Superior temporal gyrus (tissue), 1 donor: ENCODE measurements around the gene TRIL.

Source experiments
- DNase-seq: peaks from one replicate; pipeline ENCODE4 v3.0.0-alpha.2; 2016; ENCODE audit errors: extremely low spot score

The TRIL gene

DNA sequence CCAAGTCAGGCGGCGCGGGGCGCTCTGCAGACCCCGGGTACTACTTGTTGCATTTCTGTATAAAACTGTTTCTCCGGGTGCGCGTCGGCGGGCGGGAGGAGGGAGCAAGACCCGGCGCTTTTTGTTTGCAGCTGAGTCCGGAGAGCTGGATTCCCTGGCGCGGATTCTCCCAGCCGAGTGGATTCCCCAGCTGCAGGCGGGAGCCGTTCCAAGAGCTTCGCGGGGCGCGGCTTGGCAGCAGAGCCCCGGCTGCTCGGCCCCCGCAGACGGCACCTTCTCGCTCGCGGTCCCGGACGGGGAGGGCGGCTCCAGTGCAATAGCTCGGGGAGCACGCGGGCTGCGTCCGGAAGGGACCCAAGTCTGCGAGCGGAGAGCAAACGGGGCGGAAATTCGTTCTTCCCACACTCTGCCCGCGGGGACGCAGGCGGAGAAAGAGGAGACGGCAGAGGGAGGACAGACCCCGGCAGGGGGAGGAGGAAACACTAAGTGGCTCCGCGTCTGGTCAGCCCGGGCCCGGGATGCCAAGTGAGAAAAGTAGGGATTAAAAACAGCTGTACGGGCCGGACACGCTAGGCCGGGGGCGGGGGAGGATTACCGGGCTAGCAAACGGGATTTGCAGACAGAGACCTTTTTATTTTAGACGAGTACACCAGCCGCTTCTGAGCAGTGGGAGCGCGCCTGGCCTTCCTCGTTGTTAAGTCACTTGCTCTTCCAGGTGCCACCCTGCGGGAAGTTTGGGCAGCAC lies at the start of gene TRIL:
Gene TRIL (minus strand): TSS at position 96 of the 745 bp plus-strand sequence. CDS start 284 bp downstream, outside the sequence.
- DNase-seq = peak; percentile 60

- no peak for DNase-seq
Measured at GRCh38 chr7:29007127-29007526, 49.0 kb upstream of the TRIL start.

GRCh38 chr7:29005829-29006228 lies 47.7 kb upstream of the TRIL start:
- no peak for DNase-seq

GRCh38 chr7:29005406-29005805 lies 47.3 kb upstream of the TRIL start:
- DNase-seq = no peak

- DNase-seq = no peak
Measured at GRCh38 chr7:29003703-29004102, 45.6 kb upstream of the TRIL start.

DNA sequence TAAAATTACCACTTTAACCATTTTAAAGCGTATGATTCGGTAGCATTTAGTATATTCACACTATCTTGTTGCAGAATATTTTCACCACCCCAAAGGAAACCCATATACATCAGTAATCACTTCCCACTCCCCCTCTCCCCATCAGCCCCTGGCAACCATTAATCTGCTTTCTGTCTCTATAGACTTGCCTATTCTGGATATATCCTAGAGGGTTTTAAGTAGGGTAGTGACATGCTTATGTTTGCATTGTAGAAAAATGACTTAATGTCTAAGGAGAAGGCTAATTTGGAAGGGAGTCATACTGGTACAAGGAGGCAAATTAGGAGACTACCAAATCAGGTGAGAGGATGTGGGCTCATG lies 42.6 kb upstream of the TRIL start:
- DNase-seq = no peak

DNA sequence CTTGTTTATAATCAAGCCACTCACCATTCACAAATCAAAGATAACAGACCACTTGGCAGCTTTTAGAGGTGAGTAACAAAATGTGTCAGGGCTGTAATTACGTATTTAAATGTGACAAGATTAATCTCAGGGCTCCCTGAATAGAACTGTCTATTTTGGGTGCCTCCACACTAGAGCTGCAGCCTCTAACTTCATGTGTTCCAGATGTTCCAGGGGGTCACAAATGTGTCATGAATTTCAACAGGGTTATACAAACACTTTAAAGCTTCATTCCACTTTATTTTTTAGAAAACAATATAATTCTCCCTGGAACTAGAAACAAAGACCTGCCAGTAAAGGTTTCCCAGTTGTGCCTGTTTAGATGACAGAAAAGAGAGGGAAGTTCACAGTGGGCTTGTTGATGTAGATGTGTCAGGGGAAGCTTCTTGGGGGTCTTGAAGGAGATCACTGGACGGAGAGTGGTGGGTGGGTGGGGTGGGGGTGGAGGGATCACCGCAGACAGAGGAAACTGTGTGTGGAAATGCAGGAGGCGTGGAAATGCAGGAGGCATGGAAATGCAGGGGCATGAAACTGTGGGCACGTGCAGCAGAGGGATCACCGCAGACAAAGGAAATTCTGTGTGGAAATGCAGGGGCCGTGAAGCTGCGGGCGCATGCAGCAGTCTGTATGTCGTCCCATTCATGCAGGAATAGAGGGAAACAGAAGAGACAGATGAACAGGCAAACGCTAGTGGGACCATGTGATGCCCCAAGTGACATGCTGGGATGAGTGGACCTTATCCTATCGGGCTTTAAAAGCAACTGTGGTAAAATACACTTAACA lies 42.0 kb upstream of the TRIL start:
- DNase-seq = no peak

GRCh38 chr7:28999427-28999826 lies 41.3 kb upstream of the TRIL start:
- no peak for DNase-seq

DNA sequence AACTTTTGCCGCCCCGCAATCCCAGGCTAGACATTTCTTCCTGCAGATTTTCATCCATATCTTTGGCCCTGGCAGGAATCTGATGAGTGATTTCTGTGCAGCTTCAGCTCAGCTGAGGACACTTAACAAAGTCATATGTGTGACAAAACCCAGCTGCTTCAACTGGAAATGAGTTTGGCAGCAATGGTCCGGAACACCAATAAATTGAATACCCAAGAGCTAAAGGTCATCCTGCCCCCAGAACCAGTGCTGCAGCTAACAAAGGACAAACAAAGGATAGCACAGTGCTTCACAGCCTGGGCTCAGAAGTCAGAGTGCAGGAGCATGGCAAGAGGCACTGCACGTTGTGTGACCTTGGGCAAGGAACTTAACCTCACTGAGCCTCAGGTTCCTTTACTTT lies 40.0 kb upstream of the TRIL start:
- DNase-seq = no peak

GRCh38 chr7:28996836-28997235 lies 38.7 kb upstream of the TRIL start:
- no peak for DNase-seq

GRCh38 chr7:28993371-28993770 lies 35.2 kb upstream of the TRIL start:
- DNase-seq = no peak

DNA sequence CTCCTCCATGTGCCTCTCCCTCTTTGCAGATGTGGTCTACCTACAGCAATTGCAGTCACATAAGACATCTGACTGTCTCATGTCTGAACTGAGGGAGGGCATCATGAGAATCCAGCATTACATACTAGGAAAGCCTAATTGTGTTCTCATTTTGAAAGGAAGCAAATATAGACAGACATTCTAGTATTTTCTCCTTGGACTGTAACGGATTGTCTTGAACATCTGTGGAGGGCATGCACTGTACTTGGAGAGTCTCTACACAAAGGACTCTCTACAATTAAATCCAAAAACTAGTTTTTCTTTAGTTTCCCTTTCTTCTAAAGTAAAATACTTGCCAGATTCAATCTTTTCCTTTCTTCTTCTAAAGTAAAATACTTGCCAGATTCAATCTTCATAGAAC lies 34.7 kb upstream of the TRIL start:
- no peak for DNase-seq

DNA sequence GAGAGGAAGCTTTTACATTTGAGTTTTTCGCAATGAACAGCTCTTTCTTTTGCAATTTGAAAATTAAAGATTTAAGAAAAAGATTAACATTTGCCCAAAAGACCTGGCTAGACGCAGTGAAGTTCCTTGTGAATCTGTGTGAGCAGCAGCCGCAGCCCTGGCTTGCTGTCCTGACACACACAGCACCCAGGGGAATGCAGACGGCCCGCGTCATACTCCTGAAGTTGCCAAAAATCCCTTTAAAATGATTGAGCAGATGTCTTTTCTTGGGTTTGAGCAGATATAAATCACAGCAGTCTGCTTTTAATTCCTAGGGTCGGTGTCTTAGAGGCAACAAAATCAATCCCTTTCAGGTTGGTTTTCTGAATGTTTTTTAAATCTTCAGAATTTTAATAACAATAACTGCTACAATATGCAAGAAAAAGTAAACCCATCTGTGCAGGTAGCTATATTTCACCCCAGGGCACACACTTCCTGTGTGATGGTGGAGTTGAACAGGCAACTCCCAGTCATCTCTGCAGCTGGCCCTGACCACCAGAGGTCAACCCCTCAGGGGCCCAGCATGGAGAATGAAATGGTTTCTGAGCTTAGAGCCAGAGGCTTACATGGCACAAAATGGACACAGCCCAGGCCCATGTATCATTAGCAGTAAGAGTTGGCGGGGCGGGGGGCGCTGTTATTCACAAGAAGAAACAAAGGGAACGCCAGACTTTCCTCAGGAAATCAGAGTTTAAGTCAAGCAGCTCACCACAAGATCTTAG lies 32.2 kb upstream of the TRIL start:
- no peak for DNase-seq

DNA sequence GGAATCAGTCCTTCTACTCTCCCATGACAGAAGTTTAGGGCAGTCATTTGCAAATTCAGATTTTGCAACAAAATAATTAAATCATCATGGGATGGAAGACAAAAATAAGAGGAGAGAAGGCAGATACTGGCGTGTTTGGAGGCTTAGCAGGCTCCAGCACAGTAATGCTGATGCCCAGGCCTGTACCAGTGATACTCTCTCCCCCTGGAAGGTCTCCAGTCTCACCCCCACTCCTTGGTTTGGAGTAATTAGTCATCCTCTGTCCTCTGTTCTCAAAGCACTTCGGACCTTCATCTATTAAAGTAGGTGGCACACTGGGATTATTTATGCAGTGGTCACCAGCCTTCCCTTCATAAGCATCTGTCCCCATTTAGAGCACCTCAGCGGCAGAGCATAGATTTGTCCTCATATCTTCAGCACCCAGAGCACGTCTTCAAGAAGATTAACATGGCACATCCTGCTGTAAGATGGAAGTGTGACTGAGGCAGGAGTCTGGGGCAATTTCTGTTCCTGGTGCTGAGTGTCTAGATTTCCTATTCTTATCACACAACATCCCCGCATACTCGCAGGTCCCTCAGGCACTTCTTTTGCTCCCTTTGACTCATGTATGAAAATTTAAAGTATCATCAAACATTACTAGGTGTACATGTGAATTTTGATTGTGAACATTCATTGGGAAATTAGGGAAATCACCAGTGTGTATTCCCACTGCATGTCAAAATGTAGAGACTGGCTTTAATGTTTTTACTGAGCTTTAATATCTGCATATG lies 31.3 kb upstream of the TRIL start:
- no peak for DNase-seq

- no peak for DNase-seq
Measured at GRCh38 chr7:28988810-28989209, 30.7 kb upstream of the TRIL start.

GRCh38 chr7:28988091-28988490 lies 30.0 kb upstream of the TRIL start:
- DNase-seq = no peak

DNA sequence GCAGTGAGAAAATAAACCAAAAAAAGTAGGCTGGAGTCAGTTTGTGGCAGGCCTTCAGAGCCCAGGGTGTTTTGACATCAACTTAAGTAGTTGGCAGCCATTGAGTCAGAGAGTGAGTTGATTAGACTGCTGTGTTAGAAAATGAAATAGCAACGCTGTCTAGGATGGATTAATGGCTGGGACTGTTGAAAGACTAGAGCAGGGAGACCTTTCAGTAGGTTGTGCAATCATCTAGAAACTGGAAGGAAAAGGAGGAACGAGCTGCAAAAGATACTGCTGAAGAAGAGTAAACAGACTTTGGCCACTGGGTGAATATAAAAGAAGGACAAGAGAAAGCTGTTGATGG lies 28.6 kb upstream of the TRIL start:
- DNase-seq = no peak

DNA sequence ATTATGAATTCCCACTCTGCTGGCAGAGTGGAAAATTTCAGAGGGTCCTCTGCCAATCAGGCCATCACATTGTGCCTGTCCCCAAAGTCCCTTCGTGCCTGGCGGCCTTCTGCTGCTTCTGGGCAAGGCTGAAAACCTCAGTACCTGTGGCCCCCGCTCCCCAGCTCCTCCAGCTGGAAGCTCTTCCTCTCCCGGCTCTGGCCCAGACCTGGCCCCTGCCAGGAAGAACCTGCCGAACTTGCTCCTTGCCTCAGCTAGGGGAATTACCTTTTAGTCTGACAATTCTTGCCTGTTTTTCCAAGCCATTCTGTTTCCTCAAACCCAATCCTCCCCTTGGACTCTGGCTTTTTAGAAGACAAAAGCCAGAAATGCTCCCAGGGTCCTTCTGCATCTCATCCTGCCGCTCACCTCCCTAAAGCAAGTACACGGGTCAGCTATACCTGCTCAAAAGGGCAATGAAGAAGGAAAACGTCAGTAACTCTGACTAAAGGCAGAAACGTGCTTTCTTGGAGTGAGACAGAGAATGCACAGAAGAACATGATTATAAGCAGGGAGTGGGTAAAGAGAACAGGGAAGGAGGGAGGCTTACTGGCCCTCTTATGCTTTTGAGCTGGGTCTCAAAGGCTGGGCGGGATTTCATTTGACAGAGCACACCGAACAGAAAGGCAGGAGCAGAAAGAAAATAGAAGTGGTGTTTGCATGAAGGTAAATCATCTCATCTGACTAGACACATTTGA lies 28.1 kb upstream of the TRIL start:
- no peak for DNase-seq

- DNase-seq = peak; percentile 59
Measured at GRCh38 chr7:28984631-28985030, 26.5 kb upstream of the TRIL start.

DNA sequence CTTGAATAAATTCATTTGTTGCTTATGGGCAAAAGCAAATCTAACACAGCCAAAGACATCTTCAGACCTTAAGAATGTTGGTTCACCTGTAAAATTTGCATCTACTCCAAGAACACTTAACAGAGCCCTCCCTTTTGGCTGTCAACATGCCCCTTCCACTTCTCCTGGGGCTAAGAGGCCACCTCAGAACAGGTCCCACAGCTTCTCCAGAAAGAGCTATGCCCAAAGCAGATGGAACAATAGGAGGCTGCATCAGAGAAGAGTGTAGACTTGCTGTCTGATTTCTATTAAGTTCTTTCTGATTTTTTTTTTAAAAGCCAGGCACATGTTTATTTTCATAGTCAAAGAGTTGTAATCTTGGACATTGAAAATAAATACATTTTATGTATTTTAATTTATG lies 26.1 kb upstream of the TRIL start:
- DNase-seq = no peak
